ENCODE results near the gene FETUB.

Gene FETUB

GRCh38 chr3:186624598-186624997, 15.6 kb upstream of the FETUB start:
- ATAC-seq (ENCODE audit: insufficient read depth, low read depth) = no peak
- no peak overlapping the region for H2AFZ ChIP-seq (ENCODE audit: low read depth, low read length)
- no peaks in the 10 kb centered on the region for H4K20me1 ChIP-seq (ENCODE audit: insufficient read depth, low read length)
- TF ChIP-seq EZH2 (IDR thresholded peaks at IDR 0.05; ENCODE audit: borderline replicate concordance, low read depth, low read length, severe bottlenecking) = no peak
- no peak for TF ChIP-seq CTCF (IDR thresholded peaks at IDR 0.05; ENCODE audit: borderline replicate concordance, extremely low read depth, low read length, poor library complexity, severe bottlenecking)
- no peak overlapping the region for H3K27ac ChIP-seq (ENCODE audit: low read length)
- no peaks in the 10 kb centered on the region for H3K79me2 ChIP-seq (ENCODE audit: insufficient read depth, low read length)
- no peak for DNase-seq
- peaks cover 5% of the 10 kb centered on the region for H3K27me3 ChIP-seq (ENCODE audit: insufficient read depth, low read length, poor library complexity)
- no peak overlapping the region for H3K4me3 ChIP-seq (ENCODE audit: low read depth in 1 of 2, low read length in 2 of 2)
- H3K4me2 ChIP-seq (ENCODE audit: insufficient read depth, low read length) = no peak overlapping the region
- H3K36me3 ChIP-seq (ENCODE audit: insufficient read depth, low read length) = no peaks in the 10 kb centered on the region
- no peak overlapping the region for H3K9ac ChIP-seq (ENCODE audit: low read depth, low read length)
- H3K9me3 ChIP-seq (ENCODE audit: insufficient read depth, low read length, severe bottlenecking) = no peaks in the 10 kb centered on the region
- no peaks in the 10 kb centered on the region for H3K4me1 ChIP-seq (ENCODE audit: insufficient read depth, low read length)

GRCh38 chr3:186625600-186626042, 14.6 kb upstream of the FETUB start:
- no peak overlapping the region for H3K9ac ChIP-seq (ENCODE audit: low read depth, low read length)
- peaks cover 6% of the 10 kb centered on the region for H3K27me3 ChIP-seq (ENCODE audit: insufficient read depth, low read length, poor library complexity)
- DNase-seq (no peak), ATAC-seq (ENCODE audit: insufficient read depth, low read depth) (no peak)
- H3K4me2 ChIP-seq (ENCODE audit: insufficient read depth, low read length) = no peak overlapping the region
- no peak overlapping the region for H3K4me3 ChIP-seq (ENCODE audit: low read depth in 1 of 2, low read length in 2 of 2)
- H3K36me3 ChIP-seq (ENCODE audit: insufficient read depth, low read length) = no peaks in the 10 kb centered on the region
- H4K20me1 ChIP-seq (ENCODE audit: insufficient read depth, low read length) = no peaks in the 10 kb centered on the region
- no peak overlapping the region for H2AFZ ChIP-seq (ENCODE audit: low read depth, low read length)
- H3K27ac ChIP-seq (ENCODE audit: low read length) = no peak overlapping the region
- H3K9me3 ChIP-seq (ENCODE audit: insufficient read depth, low read length, severe bottlenecking) = no peaks in the 10 kb centered on the region
- H3K4me1 ChIP-seq (ENCODE audit: insufficient read depth, low read length) = no peaks in the 10 kb centered on the region
- TF ChIP-seq EZH2 (IDR thresholded peaks at IDR 0.05; ENCODE audit: borderline replicate concordance, low read depth, low read length, severe bottlenecking) = no peak
- no peak for TF ChIP-seq CTCF (IDR thresholded peaks at IDR 0.05; ENCODE audit: borderline replicate concordance, extremely low read depth, low read length, poor library complexity, severe bottlenecking)
- no peaks in the 10 kb centered on the region for H3K79me2 ChIP-seq (ENCODE audit: insufficient read depth, low read length)

- Histone ChIP-seq H3K4me1 (ENCODE audit: insufficient read depth, low read length) (no peaks in the 10 kb centered on the region), H3K27ac (ENCODE audit: low read length) (no peak overlapping the region), H3K79me2 (ENCODE audit: insufficient read depth, low read length) (no peaks in the 10 kb centered on the region), H3K4me2 (ENCODE audit: insufficient read depth, low read length) (no peak overlapping the region), H3K36me3 (ENCODE audit: insufficient read depth, low read length) (no peaks in the 10 kb centered on the region), H3K4me3 (ENCODE audit: low read depth in 1 of 2, low read length in 2 of 2) (no peak overlapping the region), H3K9ac (ENCODE audit: low read depth, low read length) (no peak overlapping the region), H2AFZ (ENCODE audit: low read depth, low read length) (no peak overlapping the region), H3K9me3 (ENCODE audit: insufficient read depth, low read length, severe bottlenecking) (no peaks in the 10 kb centered on the region), H4K20me1 (ENCODE audit: insufficient read depth, low read length) (no peaks in the 10 kb centered on the region), H3K27me3 (ENCODE audit: insufficient read depth, low read length, poor library complexity) (peaks cover 8% of the 10 kb centered on the region)
- TF ChIP-seq CTCF (IDR thresholded peaks at IDR 0.05; ENCODE audit: borderline replicate concordance, extremely low read depth, low read length, poor library complexity, severe bottlenecking) (no peak), EZH2 (IDR thresholded peaks at IDR 0.05; ENCODE audit: borderline replicate concordance, low read depth, low read length, severe bottlenecking) (no peak)
- ATAC-seq (ENCODE audit: insufficient read depth, low read depth) (no peak), DNase-seq (no peak)
Measured at GRCh38 chr3:186626254-186626847, 13.8 kb upstream of the FETUB start.

Data from DND-41 (cell line).